GM12878 (cell line): ENCODE results near the gene HAND2. TPM values are rescaled to one million over a fixed set of nuclear protein-coding genes. Genes with fewer than 3 reads are reported as not detected.

Experiments
- ATAC-seq: fragments of 200-7000 bp; cut with Tn5 transposase; 3 replicates; pipeline ENCODE4 v1.9.1; 2020; ENCODE audit warnings: mild to moderate bottlenecking, moderate library complexity
- BruUV-seq: library from RNA; stranded (reverse); fragments of 400-500 nt; replicated peaks from 2 replicates; lab custom pipeline; 2021; lab: Mats Ljungman, UMichigan
- CTCF ChIA-PET: fragments of 300-600 bp; sonication (Branson Sonifier 250); formaldehyde crosslinking; extraction: SDS; loops from one replicate; lab custom pipeline; 2021; ENCODE audit warnings: inconsistent platforms; lab: Yijun Ruan, JAX
- POLR2A ChIA-PET: fragments of 350-600 bp; formaldehyde crosslinking; extraction: SDS; loops from one replicate; lab custom pipeline; 2021; ENCODE audit warnings: inconsistent platforms; lab: Charles Lee
- RAD21 ChIA-PET: fragments of 300-600 bp; sonication (Branson Sonifier 250); formaldehyde crosslinking; loops from one replicate; lab custom pipeline; 2023; ENCODE audit warnings: antibody characterized with exemption; ENCODE audit not compliant: unreplicated experiment; lab: Charles Lee
- SMC1A ChIA-PET: fragments of 300-600 bp; sonication (Branson Sonifier 250); formaldehyde crosslinking; loops from one replicate; lab custom pipeline; 2023; ENCODE audit not compliant: unreplicated experiment, uncharacterized antibody; lab: Charles Lee
- DNase-seq: peaks from one replicate; pipeline ENCODE4 v3.0.0-alpha.2; 2011; ENCODE audit warnings: low read depth, low spot score
- FAIRE-seq: peaks from 3 replicates; lab custom pipeline; 2011; peaks lifted over from hg19 to GRCh38; lab: Jason Lieb, UNC
- H2AFZ ChIP-seq: 2 replicates; pipeline ENCODE4 v1.6.0; 2011; ENCODE audit warnings: low read depth, low read length, control low read depth; ENCODE audit not compliant: control insufficient read depth
- H3K27ac ChIP-seq: 2 replicates; pipeline ENCODE4 v1.5.1; 2011; ENCODE audit warnings: control low read depth; ENCODE audit not compliant: control insufficient read depth, insufficient read depth
- H3K27me3 ChIP-seq, 2 experiments: replicated peaks in 1 of 2; 2 replicates each; pipeline versions ENCODE4 v1.6.0 to v1.6.1; 2011; ENCODE audit warnings: low read length in 1 of 2; ENCODE audit not compliant: control insufficient read depth in 2 of 2, insufficient read depth in 2 of 2
- H3K36me3 ChIP-seq, 2 experiments: 2 replicates each; pipeline ENCODE4 v1.5.1; 2011; ENCODE audit warnings: low read length in 1 of 2; ENCODE audit not compliant: control insufficient read depth in 2 of 2, insufficient read depth in 2 of 2
- H3K4me1 ChIP-seq: 2 replicates; pipeline ENCODE4 v1.6.1; 2011; ENCODE audit warnings: mild to moderate bottlenecking, low read length, moderate library complexity, mixed read lengths; ENCODE audit not compliant: control insufficient read depth, insufficient read depth
- H3K4me2 ChIP-seq: 2 replicates; pipeline ENCODE4 v1.6.0; 2011; ENCODE audit warnings: control low read depth; ENCODE audit not compliant: control insufficient read depth, insufficient read depth
- H3K4me3 ChIP-seq: fragments of 200-600 bp; sonication (generic); 2 replicates; pipeline ENCODE4 v1.5.1; 2016
- H3K79me2 ChIP-seq: 2 replicates; pipeline ENCODE4 v1.6.0; 2011; ENCODE audit warnings: low read length; ENCODE audit not compliant: control insufficient read depth, insufficient read depth
- H3K9ac ChIP-seq: 2 replicates; pipeline ENCODE4 v1.8.0; 2011; ENCODE audit warnings: low read length, control low read depth, mixed read lengths; ENCODE audit not compliant: control insufficient read depth, insufficient read depth
- H3K9me3 ChIP-seq: replicated peaks from 3 replicates; pipeline ENCODE4 v1.5.1; 2011; ENCODE audit warnings: mild to moderate bottlenecking, low read length; ENCODE audit not compliant: control insufficient read depth, insufficient read depth
- H4K20me1 ChIP-seq: 2 replicates; pipeline ENCODE4 v1.6.0; 2011; ENCODE audit not compliant: control insufficient read depth, insufficient read depth
- ASH2L ChIP-seq: fragments of 300-600, 200-600 bp; sonication (generic); IDR thresholded peaks from 2 replicates; pipeline ENCODE4 v1.6.1; 2017; ENCODE audit warnings: low read depth, mild to moderate bottlenecking, borderline replicate concordance
- ATF7 ChIP-seq: fragments of 450-650 bp; IDR thresholded peaks from 2 replicates; pipeline ENCODE4 v1.6.1; 2016; ENCODE audit warnings: low read depth, mild to moderate bottlenecking
- CHD1 ChIP-seq: IDR thresholded peaks from 2 replicates; pipeline ENCODE4 v1.6.1; 2012; ENCODE audit warnings: low read depth, low read length, improper control_type of control experiment
- CHD4 ChIP-seq: fragments of 200-600 bp; sonication (generic); IDR thresholded peaks from 2 replicates; pipeline ENCODE4 v1.6.1; 2016; ENCODE audit warnings: mild to moderate bottlenecking
- FOXK2 ChIP-seq: fragments of 450-650 bp; IDR thresholded peaks from 2 replicates; pipeline ENCODE4 v1.6.1; 2017; ENCODE audit warnings: mild to moderate bottlenecking, moderate library complexity
- NFIC ChIP-seq: IDR thresholded peaks from 2 replicates; pipeline ENCODE4 v1.6.1; 2012; ENCODE audit warnings: low read depth, mild to moderate bottlenecking, inconsistent platforms, low read length, moderate library complexity
- POLR2AphosphoS5 ChIP-seq: IDR thresholded peaks from 2 replicates; pipeline ENCODE4 v1.6.1; 2011; ENCODE audit warnings: mild to moderate bottlenecking, low read length, inconsistent platforms
- POU2F2 ChIP-seq: IDR thresholded peaks from 3 replicates; pipeline ENCODE4 v1.6.1; 2011; ENCODE audit warnings: low read depth, mild to moderate bottlenecking, low read length, borderline replicate concordance
- RAD51 ChIP-seq: fragments of 450-650 bp; IDR thresholded peaks from 2 replicates; pipeline ENCODE4 v1.6.1; 2016; ENCODE audit warnings: moderate library complexity, mild to moderate bottlenecking, inconsistent platforms
- RB1 ChIP-seq: fragments of 450-650 bp; formaldehyde crosslinking; IDR thresholded peaks from 2 replicates; pipeline ENCODE4 v1.6.1; 2017; ENCODE audit warnings: mild to moderate bottlenecking, borderline replicate concordance
- SMAD1 ChIP-seq: fragments of 450-650 bp; IDR thresholded peaks from 2 replicates; pipeline ENCODE4 v1.6.1; 2018; ENCODE audit warnings: mild to moderate bottlenecking, low read depth; ENCODE audit not compliant: partially characterized antibody
- STAT3 ChIP-seq: IDR thresholded peaks from 2 replicates; pipeline ENCODE4 v1.6.1; 2011; ENCODE audit warnings: low read depth, low read length, improper control_type of control experiment
- SUZ12 ChIP-seq: fragments of 200-600 bp; sonication (generic); IDR thresholded peaks from one replicate; pipeline ENCODE4 v1.6.1; 2018; ENCODE audit warnings: antibody characterized with exemption, mild to moderate bottlenecking; ENCODE audit not compliant: unreplicated experiment
- ZZZ3 ChIP-seq: IDR thresholded peaks from 2 replicates; pipeline ENCODE4 v1.6.1; 2011; ENCODE audit warnings: low read depth; ENCODE audit not compliant: control insufficient read depth, insufficient read length
- WGBS: methylation state at CpG from one replicate; pipeline ENCODE4 v1.1.6; 2016; ENCODE audit warnings: low lambda C conversion rate; ENCODE audit not compliant: insufficient replicate concordance, insufficient coverage; ENCODE audit errors: missing lambda C conversion rate; 5-methylcytosine and 5-hydroxymethylcytosine counted together
- in situ Hi-C: fragments of 300-500 bp; cut with MboI; formaldehyde crosslinking; loops from 9 replicates; pipeline ENCODE4 v1.14.3; 2018; ENCODE audit warnings: mixed read lengths
- intact Hi-C: fragments of 100-400 bp; cut with micrococcal nuclease; formaldehyde crosslinking; loops from one replicate; pipeline ENCODE4 v1.14.2; 2022; ENCODE audit not compliant: unreplicated experiment
- polyA plus RNA-seq, 11 experiments: library from polyadenylated mRNA; depleted of rRNA in 4 of 11; unstranded in 6 of 11; stranded (reverse) in 5 of 11; fragments of >200 nt; fragmentation: Nextera tagmentation in 4 of 11; fragmentation: Illumina TruSeq in 1 of 11; extraction: Ambion mirVana in 4 of 11; extraction: Trizol in 1 of 11; gene quantifications; 1 replicate in 1 of 11; 2 replicates in 10 of 11; pipeline versions ENCODE4 v1.2.1 to v1.2.3, GENCODE V29; 2011 to 2016; ENCODE audit warnings: inconsistent platforms in 2 of 11, missing spikeins in 2 of 11, low read depth in 1 of 11
- total RNA-seq, 4 experiments: library from RNA; depleted of rRNA in 3 of 4; stranded (reverse); fragments of >200 nt in 3 of 4; fragmentation: Illumina TruSeq in 1 of 4; extraction: Trizol in 1 of 4; gene quantifications; 2 replicates each; pipeline versions ENCODE4 v1.2.1 to v1.2.3, GENCODE V29; 2013 to 2021
- TF ChIP-seq, protein P1 (sequence below): IDR thresholded peaks from 2 replicates; pipeline ENCODE4 v1.6.1; 2011; ENCODE audit warnings: borderline replicate concordance, low read depth, mild to moderate bottlenecking, moderate library complexity, low read length; ENCODE audit not compliant: insufficient read depth, poor library complexity, severe bottlenecking

Gene HAND2
- total and polyA plus RNA-seq, 10 of the 15 experiments (the other 5 are each of a cell fraction or from before 2014, with no cell fraction given): 0.09 TPM; not detected in 9

DNA sequence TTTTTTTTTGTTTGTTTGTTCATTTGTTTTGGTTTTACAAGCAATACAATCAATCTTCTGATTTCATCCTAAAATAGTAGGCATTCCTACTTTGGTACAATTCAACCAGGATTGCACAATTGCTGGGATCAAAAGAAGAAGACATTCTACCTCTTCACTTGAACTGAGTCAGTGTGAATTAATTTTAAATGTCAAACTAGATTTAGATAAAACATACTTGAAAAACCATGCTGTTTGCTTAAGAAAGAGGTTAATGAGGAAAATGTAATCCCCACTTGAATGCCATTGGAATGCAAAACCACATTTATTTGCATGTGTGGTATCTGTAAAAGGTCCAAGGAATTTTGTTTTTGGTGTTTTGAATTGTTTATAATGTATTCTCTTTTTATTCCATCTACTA is 40.5 kb downstream of the HAND2 start (continued):
- TF ChIP-seq RB1: no peak
- TF ChIP-seq SUZ12: no peak
- TF ChIP-seq, all 136 proteins: peak for 0

GRCh38 chr4:173488656-173489055 is 41.4 kb downstream of the HAND2 start:
- Histone ChIP-seq H3K79me2 (no peaks in the 10 kb centered on the region), H3K9ac (no peak overlapping the region), H2AFZ (no peak overlapping the region), H3K4me3 (no peak overlapping the region), H3K9me3 (no peaks in the 10 kb centered on the region), H3K36me3 (no peaks in the 10 kb centered on the region), H3K4me1 (no peaks in the 10 kb centered on the region), H3K27me3 (no peaks in the 10 kb centered on the region), H3K27ac (no peak overlapping the region), H3K4me2 (no peak overlapping the region), H4K20me1 (no peaks in the 10 kb centered on the region)
- in situ Hi-C loops (no loop called here), intact Hi-C loops (no loop called here)
- DNase-seq: no peak
- ChIA-PET SMC1A (interaction anchor here (1.7 kb wide), 1 partner anchor 475 kb away, joined by 5 read pairs; no protein-coding TSS in a partner anchor), CTCF (interaction anchor here (1.0 to 2.0 kb wide), 3 partner anchors 17 to 170 kb away, joined by 3 to 5 read pairs (median 4); no protein-coding TSS in a partner anchor), RAD21 (no interaction called here), POLR2A (interaction anchor here (0.9 kb wide), 1 partner anchor 9 kb away, joined by 4 read pairs; no protein-coding TSS in a partner anchor)
- ATAC-seq: no peak
- WGBS: 3% methylated on average over 1 of the region's 1 CpG
- TF ChIP-seq ATF7: no peak
- no peak for TF ChIP-seq NFIC
- TF ChIP-seq SMAD1: no peak
- no peak for TF ChIP-seq ASH2L
- no peak for TF ChIP-seq ZZZ3
- TF ChIP-seq POU2F2: no peak
- TF ChIP-seq RAD51: no peak
- TF ChIP-seq SUZ12: no peak
- TF ChIP-seq POLR2AphosphoS5: no peak
- TF ChIP-seq CHD4: no peak
- TF ChIP-seq FOXK2: no peak
- no peak for TF ChIP-seq STAT3
- TF ChIP-seq CHD1: no peak
- TF ChIP-seq, protein P1, sequence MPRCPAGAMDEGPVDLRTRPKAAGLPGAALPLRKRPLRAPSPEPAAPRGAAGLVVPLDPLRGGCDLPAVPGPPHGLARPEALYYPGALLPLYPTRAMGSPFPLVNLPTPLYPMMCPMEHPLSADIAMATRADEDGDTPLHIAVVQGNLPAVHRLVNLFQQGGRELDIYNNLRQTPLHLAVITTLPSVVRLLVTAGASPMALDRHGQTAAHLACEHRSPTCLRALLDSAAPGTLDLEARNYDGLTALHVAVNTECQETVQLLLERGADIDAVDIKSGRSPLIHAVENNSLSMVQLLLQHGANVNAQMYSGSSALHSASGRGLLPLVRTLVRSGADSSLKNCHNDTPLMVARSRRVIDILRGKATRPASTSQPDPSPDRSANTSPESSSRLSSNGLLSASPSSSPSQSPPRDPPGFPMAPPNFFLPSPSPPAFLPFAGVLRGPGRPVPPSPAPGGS: no peak
- FAIRE-seq: no peak
- BruUV-seq: no TSS peak
